ENCODE data around the gene WDR90. TPM values are rescaled to one million over a fixed set of nuclear protein-coding genes. Genes with fewer than 3 reads are reported as not detected.

The WDR90 gene
- total and polyA plus RNA-seq, 10 of the 15 experiments (the other 5 are each of a cell fraction or from before 2014, with no cell fraction given), result 2.0 to 65.0 (median 16.7) TPM

- TF ChIP-seq ZBTB33 (IDR thresholded peaks at IDR 0.05), result peak; percentile 81; the same call in 1 of the 2 replicates
- peak; percentile 36; the same call in 1 of the 2 replicates for TF ChIP-seq PAX5 (IDR thresholded peaks at IDR 0.05; ENCODE audit: borderline replicate concordance, low read depth, low read length)
- peak; percentile 93 for TF ChIP-seq LARP7 (IDR thresholded peaks at IDR 0.05)
- TF ChIP-seq SKIL (IDR thresholded peaks at IDR 0.05; ENCODE audit: low read depth, poor library complexity, severe bottlenecking), result no peak
- no peak; the same call in 1 of the 2 replicates for TF ChIP-seq ESRRA (IDR thresholded peaks at IDR 0.05; ENCODE audit: low read length)
- TF ChIP-seq SMC3 (IDR thresholded peaks at IDR 0.05; ENCODE audit: borderline replicate concordance, low read length), result peak; percentile 34
- 0 out of 2 replicates have a peak, but pooled peaks have one; percentile 5 for TF ChIP-seq SREBF1 (IDR thresholded peaks at IDR 0.05; ENCODE audit: low read length)
- no peak for TF ChIP-seq USF2 (IDR thresholded peaks at IDR 0.05; ENCODE audit: borderline replicate concordance, low read depth, low read length)
These were observed 18.8 kb downstream of the WDR90 start, which contains the start of gene RHOT2 (continued) for GRCh38 chr16:667780-668518.
